Measurements from ENCODE around the gene TGFA.

TGFA gene

DNA sequence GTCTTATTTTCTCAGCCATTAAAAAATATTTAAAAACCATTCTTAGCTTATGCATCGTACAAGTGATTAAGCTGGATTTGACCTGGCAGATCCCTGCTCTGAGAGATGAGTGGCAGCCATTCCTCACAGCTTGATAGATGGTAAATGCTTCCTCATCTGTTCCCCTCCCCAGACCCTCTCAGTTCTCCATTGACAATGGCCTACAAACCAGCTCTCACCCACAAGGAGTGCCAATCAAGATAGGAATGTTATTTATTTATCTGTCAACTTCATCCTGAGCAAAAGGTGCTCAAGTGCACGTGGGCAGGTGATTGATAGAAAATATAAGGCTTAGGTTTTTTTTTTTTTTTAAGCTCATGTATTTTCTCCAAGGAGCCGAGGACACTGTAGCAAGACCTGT lies 153.1 kb downstream of the TGFA start:
- POLR2A ChIA-PET, result no interaction called here
- Histone ChIP-seq H3K27ac (ENCODE audit: extremely low read depth, low read depth, low read length) (no peak overlapping the region), H3K4me3 (ENCODE audit: low read depth, low read length) (no peak overlapping the region), H3K36me3 (ENCODE audit: control insufficient read depth in 2 of 2, insufficient read depth in 1 of 2, low read length in 2 of 2) (no peaks in the 10 kb centered on the region), H3K4me1 (ENCODE audit: control insufficient read depth, insufficient read depth, low read length) (peaks cover 4% of the 10 kb centered on the region; the same call in 1 of the 2 replicates), H3K9me3 (ENCODE audit: control insufficient read depth, insufficient read depth, low read depth, low read length) (no peaks in the 10 kb centered on the region)
- TF ChIP-seq ZNF549 (tag by site-specific recombination; IDR thresholded peaks at IDR 0.05) (no peak), MEIS1 (CRISPR knock-in tag; IDR thresholded peaks at IDR 0.05; ENCODE audit: borderline replicate concordance) (no peak), ZNF214 (tag by site-specific recombination; IDR thresholded peaks at IDR 0.05; ENCODE audit: borderline replicate concordance) (no peak), ZNF473 (tag by site-specific recombination; IDR thresholded peaks at IDR 0.05) (no peak), REPIN1 (tag by site-specific recombination; IDR thresholded peaks at IDR 0.05; ENCODE audit: low read depth) (no peak)
- TF ChIP-seq, protein P1, sequence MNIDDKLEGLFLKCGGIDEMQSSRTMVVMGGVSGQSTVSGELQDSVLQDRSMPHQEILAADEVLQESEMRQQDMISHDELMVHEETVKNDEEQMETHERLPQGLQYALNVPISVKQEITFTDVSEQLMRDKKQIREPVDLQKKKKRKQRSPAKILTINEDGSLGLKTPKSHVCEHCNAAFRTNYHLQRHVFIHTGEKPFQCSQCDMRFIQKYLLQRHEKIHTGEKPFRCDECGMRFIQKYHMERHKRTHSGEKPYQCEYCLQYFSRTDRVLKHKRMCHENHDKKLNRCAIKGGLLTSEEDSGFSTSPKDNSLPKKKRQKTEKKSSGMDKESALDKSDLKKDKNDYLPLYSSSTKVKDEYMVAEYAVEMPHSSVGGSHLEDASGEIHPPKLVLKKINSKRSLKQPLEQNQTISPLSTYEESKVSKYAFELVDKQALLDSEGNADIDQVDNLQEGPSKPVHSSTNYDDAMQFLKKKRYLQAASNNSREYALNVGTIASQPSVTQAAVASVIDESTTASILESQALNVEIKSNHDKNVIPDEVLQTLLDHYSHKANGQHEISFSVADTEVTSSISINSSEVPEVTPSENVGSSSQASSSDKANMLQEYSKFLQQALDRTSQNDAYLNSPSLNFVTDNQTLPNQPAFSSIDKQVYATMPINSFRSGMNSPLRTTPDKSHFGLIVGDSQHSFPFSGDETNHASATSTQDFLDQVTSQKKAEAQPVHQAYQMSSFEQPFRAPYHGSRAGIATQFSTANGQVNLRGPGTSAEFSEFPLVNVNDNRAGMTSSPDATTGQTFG (tag by site-specific recombination; IDR thresholded peaks at IDR 0.05; ENCODE audit: borderline replicate concordance), result no peak
- TF ChIP-seq, protein P2, sequence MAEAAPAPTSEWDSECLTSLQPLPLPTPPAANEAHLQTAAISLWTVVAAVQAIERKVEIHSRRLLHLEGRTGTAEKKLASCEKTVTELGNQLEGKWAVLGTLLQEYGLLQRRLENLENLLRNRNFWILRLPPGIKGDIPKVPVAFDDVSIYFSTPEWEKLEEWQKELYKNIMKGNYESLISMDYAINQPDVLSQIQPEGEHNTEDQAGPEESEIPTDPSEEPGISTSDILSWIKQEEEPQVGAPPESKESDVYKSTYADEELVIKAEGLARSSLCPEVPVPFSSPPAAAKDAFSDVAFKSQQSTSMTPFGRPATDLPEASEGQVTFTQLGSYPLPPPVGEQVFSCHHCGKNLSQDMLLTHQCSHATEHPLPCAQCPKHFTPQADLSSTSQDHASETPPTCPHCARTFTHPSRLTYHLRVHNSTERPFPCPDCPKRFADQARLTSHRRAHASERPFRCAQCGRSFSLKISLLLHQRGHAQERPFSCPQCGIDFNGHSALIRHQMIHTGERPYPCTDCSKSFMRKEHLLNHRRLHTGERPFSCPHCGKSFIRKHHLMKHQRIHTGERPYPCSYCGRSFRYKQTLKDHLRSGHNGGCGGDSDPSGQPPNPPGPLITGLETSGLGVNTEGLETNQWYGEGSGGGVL (tag by site-specific recombination; IDR thresholded peaks at IDR 0.05), result no peak
- CTCF ChIA-PET, result interaction anchor here (1.1 kb wide), 1 partner anchor 14 kb away, joined by 3 read pairs; no protein-coding TSS in a partner anchor

DNA sequence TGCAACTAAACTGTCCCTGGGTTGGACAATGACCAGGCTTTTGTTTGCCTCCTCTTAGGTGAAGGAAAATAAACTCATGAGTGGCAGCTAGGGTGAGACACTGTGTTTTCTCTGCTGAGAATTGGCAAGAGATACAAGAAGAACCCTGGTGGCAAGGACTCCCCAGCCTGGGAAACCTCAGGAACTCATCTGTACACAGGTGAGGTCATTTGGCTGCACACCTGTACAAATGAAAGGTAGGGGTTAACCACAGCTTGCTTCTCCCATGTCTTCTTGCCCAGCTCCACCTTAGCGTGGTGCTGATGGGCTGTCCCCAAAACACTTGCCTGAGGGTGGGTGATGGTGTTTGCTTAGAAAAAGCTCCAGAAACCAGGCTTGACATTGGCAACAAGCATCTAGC lies 154.6 kb downstream of the TGFA start:
- TF ChIP-seq ZNF747 (tag by site-specific recombination; IDR thresholded peaks at IDR 0.05) (no peak), ZNF302 (tag by site-specific recombination; IDR thresholded peaks at IDR 0.05; ENCODE audit: low read depth) (no peak), ZNF558 (tag by site-specific recombination; IDR thresholded peaks at IDR 0.05) (no peak), ZNF214 (tag by site-specific recombination; IDR thresholded peaks at IDR 0.05; ENCODE audit: borderline replicate concordance) (no peak), ZNF146 (tag by site-specific recombination; IDR thresholded peaks at IDR 0.05) (no peak), ZNF670 (tag by site-specific recombination; IDR thresholded peaks at IDR 0.05; ENCODE audit: low read depth) (no peak), ZNF529 (tag by site-specific recombination; IDR thresholded peaks at IDR 0.05; ENCODE audit: insufficient replicate concordance) (no peak), ZNF610 (tag by site-specific recombination; IDR thresholded peaks at IDR 0.05; ENCODE audit: borderline replicate concordance) (no peak), EGR2 (tag by site-specific recombination; IDR thresholded peaks at IDR 0.05; ENCODE audit: low read depth) (no peak), ZNF433 (tag by site-specific recombination; IDR thresholded peaks at IDR 0.05; ENCODE audit: low read depth) (no peak), ZNF423 (tag by site-specific recombination; IDR thresholded peaks at IDR 0.05) (no peak), ZNF16 (tag by site-specific recombination; IDR thresholded peaks at IDR 0.05; ENCODE audit: low read depth) (no peak), KLF8 (tag by site-specific recombination; IDR thresholded peaks at IDR 0.05) (no peak)
- TF ChIP-seq, protein P3, sequence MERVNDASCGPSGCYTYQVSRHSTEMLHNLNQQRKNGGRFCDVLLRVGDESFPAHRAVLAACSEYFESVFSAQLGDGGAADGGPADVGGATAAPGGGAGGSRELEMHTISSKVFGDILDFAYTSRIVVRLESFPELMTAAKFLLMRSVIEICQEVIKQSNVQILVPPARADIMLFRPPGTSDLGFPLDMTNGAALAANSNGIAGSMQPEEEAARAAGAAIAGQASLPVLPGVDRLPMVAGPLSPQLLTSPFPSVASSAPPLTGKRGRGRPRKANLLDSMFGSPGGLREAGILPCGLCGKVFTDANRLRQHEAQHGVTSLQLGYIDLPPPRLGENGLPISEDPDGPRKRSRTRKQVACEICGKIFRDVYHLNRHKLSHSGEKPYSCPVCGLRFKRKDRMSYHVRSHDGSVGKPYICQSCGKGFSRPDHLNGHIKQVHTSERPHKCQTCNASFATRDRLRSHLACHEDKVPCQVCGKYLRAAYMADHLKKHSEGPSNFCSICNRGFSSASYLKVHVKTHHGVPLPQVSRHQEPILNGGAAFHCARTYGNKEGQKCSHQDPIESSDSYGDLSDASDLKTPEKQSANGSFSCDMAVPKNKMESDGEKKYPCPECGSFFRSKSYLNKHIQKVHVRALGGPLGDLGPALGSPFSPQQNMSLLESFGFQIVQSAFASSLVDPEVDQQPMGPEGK (tag by site-specific recombination; IDR thresholded peaks at IDR 0.05), result no peak
- TF ChIP-seq, protein P4, sequence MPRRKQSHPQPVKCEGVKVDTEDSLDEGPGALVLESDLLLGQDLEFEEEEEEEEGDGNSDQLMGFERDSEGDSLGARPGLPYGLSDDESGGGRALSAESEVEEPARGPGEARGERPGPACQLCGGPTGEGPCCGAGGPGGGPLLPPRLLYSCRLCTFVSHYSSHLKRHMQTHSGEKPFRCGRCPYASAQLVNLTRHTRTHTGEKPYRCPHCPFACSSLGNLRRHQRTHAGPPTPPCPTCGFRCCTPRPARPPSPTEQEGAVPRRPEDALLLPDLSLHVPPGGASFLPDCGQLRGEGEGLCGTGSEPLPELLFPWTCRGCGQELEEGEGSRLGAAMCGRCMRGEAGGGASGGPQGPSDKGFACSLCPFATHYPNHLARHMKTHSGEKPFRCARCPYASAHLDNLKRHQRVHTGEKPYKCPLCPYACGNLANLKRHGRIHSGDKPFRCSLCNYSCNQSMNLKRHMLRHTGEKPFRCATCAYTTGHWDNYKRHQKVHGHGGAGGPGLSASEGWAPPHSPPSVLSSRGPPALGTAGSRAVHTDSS (tag by site-specific recombination; IDR thresholded peaks at IDR 0.05), result no peak
- TF ChIP-seq, protein P1 (tag by site-specific recombination; IDR thresholded peaks at IDR 0.05; ENCODE audit: borderline replicate concordance), result no peak
- H3K4me1 ChIP-seq (ENCODE audit: control insufficient read depth, insufficient read depth, low read length), result peaks cover 4% of the 10 kb centered on the region; the same call in 1 of the 2 replicates
- no peaks in the 10 kb centered on the region for H3K36me3 ChIP-seq (ENCODE audit: control insufficient read depth in 2 of 2, insufficient read depth in 1 of 2, low read length in 2 of 2)
- ChIA-PET CTCF (interaction anchor here (0.6 kb wide), 1 partner anchor 148 kb away, joined by 3 read pairs; no protein-coding TSS in a partner anchor), POLR2A (no interaction called here)
- H3K9me3 ChIP-seq (ENCODE audit: control insufficient read depth, insufficient read depth, low read depth, low read length), result no peaks in the 10 kb centered on the region
- no peak overlapping the region for H3K4me3 ChIP-seq (ENCODE audit: low read depth, low read length)
- no peak overlapping the region for H3K27ac ChIP-seq (ENCODE audit: extremely low read depth, low read depth, low read length)

Measured in HEK293 (cell line).